SKM-1 treated with dmso at 0.1 percent for 144 hours (cell line): ENCODE measurements around the gene MRPL12.

Experiments
- DNase-seq: peaks from one replicate; lab custom pipeline; 2025; ENCODE audit not compliant: unreplicated experiment; lab: John Stamatoyannopoulos, UW

Gene MRPL12

DNA sequence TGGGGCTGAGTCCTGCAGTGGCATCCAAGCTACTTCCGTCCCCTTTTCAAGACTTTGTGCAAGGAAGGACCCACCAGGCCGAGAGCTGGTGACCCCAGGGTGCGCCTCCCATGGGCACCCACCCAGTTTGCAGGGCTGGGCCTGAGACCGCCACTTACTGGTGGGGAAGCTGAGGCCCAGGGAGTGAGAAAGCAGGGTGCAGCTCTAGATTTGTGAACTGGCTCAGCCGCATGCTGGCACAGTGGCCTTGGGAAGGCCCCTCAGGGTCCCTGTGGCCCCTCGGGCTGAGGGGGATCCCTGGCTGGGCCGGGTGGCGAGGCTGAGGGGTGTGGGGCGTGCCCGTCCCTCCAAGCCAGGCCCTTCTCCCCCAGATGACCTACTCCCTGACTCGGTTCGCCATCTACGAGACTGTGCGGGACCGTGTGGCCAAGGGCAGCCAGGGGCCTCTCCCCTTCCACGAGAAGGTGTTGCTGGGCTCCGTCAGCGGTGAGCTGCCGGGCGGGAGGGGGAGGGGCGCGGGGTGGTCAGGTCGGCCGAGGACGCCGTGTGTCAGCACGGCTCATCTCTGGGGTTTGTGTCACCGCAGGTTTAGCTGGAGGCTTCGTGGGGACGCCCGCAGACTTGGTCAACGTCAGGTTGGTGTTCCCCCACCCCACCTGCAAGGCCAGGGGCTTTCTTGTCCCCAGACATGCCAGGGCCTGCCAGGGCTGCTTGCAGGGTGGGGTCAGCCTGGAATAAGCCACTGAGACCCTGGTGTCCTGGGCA is 12.1 kb downstream of the MRPL12 start:
- no peak for DNase-seq

DNA sequence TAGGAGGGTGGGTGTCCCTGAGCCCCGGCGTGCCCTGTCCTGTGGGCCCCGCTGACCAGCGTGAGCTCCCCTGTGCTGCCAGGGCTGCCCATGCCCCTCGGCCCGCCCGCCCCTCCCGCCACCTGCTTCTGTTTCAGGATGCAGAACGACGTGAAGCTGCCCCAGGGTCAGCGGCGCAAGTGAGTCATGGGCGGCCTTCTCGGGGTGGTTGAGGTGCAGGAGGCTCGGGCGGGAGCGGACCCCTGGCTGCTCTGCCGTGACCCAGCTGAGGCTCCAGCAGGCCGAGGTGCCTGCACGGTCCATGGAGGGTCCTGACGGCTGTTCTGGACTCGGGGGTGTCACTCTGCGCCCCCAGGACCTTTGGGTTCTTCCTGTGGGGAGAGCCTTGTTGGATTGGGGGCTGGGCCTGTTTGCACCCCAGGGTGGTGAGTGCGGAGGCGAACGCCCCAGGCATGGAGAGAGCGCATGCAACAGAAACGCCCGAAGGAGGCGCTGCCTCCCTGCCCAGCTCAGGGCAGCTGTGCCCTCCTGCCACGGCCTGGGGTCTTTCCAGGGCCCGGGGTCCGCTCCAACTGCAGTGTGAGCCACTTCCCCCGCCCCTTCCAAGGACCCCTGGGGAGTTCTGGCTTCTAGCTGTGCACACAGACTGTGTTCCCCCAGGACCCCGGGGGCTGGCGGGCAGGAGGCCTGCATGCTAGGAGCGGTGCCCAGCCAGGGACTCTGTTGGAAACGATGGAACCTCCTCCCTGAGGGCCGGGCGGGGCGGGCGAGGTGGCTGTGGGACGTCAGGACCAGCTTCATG is 12.9 kb downstream of the MRPL12 start:
- DNase-seq: no peak

DNA sequence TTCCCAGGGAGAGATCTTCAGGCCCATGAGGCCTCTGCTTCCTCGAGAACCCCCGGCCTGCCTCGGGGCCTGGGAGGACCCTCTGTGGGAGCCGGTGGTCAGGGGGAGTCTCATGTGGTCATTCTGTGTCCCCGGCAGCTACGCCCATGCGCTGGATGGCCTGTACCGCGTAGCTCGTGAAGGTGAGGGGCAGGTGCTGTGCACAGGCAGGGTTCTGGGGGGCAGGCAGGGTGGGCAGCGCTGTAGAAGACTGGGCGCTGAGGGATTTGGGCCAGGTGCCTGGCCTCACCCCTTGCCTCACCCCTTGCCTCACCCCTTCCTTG is 13.5 kb downstream of the MRPL12 start:
- no peak for DNase-seq

DNA sequence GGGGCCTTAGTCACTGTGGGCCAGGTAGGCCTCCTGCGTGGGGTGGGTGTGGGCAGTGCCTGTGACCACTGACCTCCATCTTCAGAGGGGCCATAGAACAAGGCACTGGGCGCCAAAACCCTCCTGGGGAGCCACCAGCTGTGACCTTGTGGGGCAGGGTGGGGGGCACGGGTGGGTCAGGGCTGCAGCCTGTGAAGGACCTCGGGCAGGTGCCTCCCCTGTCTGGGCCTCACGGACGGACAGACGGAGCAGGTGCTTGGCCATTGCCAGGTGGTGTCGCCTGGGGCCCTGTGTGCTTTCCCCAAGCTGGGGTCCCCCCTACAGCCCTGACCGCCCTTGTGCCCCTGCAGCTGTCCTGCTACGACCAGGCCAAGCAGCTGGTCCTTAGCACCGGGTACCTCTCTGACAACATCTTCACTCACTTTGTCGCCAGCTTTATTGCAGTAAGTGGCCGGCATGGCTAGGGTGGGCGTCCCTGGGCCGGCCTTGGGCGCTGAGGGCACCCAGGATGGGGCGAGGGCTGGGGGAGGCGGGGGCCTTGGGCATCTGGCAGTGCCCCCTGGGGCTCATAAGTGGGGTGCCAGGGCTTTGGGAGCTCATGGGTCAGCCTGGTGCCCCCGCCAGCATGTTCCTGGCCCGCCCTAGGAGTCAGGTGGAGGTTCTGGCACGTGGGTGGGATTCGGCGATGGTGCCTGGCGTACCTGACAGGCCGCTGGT is 14.0 kb downstream of the MRPL12 start:
- no peak for DNase-seq

DNA sequence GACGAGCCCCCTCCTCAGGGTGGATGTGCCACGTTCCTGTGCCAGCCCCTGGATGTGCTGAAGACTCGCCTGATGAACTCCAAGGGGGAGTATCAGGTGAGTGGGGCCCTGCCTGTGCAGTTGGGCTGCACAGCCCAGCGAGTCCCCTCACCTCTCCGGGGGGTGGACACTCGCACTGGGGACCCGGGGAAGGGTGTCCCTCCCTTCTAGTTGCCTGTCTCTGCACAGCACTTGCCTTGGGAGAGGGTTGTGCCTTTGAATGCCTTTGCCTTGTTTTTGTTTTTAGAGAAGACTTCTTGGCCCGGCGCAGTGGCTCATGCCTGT is 14.6 kb downstream of the MRPL12 start:
- DNase-seq: no peak

DNA sequence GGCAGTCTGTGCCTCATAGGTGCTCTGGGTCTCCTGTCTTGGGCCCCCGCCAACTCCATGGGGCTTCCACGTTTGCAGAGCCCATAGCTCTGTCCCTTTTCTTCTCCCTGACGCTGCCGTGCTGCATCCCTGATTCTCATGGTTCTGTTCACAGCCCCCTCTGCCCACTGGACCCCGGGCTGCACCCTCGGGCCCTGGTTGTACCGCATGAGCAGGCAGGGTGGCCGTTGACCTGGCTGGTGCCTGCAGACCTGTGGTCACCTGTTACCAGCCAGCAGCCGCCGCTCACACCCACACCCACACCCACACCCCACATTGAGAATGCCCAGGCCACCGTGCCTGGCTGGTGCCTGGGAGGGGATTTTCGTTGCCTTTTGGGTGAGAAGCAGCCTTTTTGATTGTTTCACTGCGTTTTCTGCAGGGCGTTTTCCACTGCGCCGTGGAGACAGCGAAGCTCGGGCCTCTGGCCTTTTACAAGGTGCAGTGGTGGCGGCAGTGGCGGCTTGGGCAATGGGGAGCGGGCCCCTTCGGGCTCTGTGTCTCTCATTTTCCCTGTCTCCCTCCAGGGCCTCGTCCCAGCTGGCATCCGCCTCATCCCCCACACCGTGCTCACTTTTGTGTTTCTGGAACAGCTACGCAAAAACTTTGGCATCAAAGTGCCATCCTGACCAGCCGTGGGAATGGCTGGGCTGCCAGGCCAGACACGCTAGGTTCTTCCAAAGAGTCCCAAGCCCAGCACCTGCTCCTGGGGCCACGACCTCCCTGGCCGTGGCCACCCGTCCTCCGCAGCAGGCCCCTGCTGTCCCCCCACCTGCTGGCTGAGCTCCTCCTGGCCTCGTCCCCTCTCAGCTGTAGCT is 16.5 kb downstream of the MRPL12 start:
- no peak for DNase-seq

DNA sequence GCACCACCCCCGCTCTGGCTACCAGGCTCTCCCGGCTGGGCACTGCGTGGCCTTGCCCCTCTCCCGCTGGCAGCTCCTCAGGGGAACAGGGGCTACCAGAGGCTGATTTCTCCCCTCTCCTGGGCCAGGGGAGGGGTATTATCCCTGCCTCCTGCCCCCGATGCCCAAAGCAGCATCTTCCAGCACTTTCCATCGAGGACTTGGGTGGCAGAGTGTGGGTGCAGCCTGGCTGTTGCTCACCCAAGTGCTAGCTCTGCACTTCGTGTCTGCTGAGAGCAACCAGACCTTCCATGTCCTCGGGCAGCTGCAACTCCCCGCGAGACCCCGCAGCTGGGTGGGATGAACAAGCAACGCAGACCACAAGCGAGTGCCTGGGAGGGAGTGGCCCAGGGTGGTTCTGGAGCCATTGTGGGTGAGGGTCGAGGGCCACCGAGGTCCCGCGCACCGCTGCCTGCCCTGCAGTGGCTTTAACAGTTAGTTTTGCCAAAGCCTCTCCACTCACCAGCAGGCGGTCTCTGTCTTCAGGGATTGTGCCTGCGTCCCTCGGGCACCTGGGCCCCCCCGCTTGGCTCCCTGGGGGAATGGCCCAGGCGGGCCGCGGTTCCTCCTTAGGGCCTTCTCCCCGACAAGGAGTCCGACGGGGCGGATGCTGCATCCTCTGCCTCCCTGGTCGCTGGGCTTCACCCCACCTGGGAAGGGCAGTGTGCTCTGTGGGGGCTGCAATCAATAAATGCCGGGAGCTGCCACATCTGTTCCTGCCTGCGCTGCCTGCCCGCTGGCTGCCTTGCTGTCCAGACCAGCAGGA is 17.3 kb downstream of the MRPL12 start:
- DNase-seq: no peak

DNA sequence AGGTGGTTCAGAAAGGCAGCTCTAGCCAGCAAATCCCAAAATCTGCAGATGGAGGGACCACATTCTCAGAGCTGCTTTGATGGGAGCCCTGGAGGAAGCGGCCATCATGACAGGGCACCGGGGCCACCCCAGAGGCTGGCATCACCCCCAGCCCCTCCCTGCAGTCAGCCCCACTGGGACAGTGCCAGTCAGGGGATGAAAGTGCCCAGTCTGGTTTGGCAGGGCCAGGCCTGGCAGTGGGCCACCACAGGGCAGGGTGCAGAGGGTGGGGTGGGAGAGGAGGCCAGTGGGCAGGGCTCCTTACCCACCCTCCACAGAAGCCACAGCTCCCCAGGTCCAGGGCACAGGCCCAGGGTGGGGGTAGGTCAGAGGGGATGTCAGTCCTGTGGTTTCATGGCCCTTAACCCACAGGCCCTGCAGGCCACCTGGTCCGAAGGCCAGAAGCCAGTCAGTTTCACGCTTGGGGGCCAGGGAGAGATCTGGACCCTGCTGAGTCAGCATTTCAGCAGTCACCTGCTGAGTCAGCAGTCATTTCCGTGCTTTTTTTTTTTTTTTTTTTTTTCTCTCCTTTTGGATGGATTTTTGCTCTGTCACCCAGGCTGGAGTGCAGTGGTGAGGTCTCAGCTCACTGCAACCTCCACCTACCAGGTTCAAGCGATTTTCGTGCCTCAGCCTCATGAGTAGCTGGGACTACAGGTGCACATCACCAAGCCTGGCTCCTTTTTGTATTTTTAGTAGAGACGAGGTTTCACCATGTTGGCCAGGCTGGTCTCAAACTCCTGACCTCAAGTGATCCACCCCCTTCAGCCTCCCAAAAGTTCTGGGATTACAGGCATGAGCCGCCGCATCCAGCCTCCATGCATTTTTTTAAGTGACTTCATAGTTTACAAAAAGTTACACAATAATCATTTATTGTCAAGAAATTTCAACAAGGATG is 19.3 kb downstream of the MRPL12 start:
- no peak for DNase-seq

DNA sequence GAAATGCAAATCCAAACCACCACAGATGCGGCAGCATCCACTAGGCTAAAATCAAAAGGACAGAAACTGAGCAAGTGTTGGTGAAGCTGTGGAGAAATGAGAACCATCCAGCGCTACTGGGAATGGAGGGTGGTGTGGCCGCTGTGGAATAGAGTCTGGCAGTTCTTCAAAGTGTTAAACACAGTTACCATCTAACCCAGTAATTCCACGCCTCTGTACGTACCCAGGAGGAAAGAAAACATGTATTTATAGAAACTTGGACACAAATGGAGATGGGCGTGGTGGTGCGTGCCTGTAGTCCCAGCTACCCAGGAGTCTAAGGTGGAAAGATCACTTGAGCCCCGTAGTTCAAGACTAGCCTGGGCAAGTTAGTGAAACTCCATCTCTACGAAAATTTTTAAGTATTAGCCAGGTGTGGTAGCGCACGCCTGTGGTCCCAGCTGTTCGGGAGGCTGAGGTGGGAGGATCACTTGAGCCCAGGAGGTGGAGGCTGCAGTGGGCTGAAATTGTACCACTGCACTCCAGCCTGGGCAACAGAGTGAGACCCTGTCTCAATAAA is 20.6 kb downstream of the MRPL12 start:
- DNase-seq: no peak

DNA sequence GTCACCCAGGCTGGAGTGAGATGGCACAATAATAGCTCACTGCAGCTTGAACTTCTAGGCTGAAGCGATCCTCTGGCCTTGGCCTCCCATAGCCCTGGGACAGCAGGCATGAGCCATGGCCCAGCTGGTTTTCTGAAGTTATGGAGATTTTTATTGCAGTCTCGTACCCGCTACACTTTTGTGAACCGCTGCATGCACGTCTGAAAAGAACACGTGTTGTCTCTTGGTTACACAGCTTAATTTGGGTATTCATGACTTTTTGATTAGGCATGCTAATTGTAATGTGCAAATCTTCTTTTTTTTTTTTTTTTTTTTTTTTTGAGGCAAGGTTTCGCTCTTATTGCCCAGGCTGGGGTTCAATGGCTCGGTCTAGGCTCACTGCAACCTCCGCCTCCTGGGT is 22.3 kb downstream of the MRPL12 start:
- no peak for DNase-seq

DNA sequence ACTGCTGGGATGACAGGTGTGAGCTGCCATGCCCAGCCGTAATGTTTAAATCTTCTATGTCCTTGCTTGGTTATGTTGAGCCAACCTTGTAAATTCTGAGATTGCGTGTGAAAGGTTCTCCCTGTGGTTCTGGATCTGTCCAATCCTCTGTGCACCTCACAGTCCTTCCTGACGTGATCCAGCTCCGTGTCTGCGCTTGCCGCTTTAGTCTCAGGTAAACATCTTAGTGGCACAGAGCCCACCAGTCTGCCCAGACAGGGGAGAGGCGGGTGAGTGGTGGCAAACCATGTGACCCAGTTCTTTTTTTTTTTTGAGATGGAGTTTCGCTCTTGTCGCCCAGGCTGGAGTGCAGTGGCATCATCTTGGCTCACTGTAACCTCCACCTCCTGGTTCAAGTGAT is 22.8 kb downstream of the MRPL12 start:
- no peak for DNase-seq

DNA sequence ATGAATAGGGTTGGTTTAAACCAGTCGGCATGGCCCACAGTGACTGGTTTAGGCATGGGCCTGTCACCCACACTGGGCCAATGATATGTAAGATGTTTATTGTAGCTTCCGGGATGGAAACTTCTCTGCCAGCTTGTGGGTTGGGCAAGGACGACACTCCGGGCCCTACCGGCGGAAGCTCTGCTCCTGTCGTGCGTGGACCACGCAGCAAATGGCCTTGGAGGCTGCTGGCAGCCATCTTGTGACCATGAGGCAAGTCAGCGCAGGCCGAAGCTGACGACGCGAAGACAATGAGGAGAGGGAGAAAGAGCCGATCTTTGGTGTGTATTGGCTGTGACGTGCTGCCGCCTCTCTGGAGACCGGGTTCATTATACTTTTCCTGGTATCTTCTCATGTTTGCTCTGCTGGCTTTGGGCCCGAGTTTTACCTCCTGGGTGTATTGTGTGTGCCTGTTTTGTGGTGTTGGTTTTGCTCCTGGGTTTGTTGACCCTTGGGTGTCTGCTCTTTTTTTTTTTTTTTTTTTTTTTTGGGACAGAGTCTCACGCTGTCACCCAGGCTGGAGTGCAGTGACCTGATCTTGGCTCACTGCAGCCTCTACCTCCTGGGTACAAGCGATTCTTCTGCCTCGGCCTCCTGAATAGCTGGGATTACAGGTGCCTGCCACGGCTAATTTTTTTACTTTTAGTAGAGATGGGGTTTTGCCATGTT is 24.3 kb downstream of the MRPL12 start:
- no peak for DNase-seq

DNA sequence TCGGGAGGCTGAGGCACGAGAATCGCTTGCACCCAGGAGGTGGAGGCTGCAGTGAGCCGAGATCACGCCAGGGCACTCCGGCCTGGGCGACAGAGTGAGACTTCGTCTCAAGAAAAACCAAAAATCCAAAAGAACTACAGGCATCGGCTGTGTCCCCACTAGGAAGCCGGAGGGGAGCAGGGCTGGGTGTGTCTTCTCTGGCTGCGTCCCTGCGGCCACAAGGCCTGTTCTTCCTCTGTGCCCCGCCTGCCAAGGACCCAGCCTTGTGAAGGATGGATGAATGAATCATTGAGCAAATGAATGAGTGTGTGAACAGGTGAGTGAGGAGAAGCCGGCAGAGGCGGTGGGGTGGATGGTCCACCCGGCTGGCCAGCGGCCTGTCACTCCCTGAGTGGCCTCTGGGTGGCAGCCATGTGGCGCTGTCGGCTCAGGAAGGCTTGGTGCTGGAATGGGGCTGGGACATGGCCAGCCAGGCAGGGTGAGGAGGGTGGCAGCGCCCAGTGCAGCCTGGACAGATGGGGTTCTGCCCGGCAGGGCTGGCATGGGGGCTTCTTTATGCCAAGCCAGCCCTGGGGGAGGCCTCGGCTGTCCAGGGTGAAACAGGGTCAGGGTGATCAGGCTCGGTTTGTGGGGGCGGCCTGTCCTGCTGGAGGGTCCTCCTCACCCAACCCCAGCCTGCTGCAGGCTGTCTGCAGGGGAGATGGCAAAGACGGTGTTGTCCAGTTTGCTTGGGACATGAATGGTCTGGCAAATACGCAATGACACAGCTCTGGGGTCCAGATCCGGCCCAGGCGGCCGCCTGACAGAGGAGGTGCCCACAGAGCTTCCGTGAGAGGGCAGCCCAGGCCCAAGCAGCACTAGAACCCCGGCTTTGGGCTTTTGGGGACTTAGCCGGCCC is 30.6 kb downstream of the MRPL12 start:
- peak; percentile 61 for DNase-seq

DNA sequence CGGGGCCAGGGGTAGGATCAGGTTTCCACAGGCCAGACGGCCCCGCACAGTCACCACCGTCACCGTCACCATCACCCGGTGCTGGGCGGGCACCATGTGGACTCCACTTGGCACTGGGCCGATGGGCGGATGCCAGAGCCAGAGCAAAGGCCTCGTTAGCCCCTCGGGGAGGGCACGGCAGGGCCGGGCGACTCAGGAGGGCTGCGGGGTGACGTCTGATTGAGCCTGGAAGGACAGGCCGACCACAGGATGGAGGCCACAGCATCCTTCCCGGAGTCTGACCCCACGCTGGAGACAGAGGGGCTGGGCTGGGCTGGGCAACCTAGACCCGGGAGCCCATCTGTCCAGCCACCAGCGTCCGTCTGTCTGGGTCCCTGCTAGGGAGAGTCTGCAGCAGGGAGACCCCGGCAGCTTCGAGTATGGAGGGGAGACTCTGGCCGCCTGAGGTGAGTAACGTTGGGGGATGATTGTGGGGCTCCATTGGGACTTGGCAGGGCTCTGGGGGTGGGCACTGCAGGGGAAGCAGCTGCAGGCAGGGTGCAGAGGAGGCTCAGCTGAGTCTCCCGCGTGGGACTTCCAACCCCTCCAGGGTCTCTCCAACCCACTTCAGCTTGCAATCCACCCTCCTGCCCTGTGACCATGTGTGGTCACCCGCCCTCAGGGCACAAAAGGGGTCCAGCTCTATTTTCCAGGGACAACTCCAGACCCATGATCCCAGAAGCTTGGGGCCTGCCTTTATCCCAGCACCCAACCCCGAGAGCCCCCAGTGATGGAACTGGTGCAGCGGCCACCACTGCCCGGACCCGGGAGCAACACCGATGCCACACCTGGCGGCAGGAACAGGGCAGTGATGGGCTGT is 31.5 kb downstream of the MRPL12 start:
- no peak for DNase-seq

DNA sequence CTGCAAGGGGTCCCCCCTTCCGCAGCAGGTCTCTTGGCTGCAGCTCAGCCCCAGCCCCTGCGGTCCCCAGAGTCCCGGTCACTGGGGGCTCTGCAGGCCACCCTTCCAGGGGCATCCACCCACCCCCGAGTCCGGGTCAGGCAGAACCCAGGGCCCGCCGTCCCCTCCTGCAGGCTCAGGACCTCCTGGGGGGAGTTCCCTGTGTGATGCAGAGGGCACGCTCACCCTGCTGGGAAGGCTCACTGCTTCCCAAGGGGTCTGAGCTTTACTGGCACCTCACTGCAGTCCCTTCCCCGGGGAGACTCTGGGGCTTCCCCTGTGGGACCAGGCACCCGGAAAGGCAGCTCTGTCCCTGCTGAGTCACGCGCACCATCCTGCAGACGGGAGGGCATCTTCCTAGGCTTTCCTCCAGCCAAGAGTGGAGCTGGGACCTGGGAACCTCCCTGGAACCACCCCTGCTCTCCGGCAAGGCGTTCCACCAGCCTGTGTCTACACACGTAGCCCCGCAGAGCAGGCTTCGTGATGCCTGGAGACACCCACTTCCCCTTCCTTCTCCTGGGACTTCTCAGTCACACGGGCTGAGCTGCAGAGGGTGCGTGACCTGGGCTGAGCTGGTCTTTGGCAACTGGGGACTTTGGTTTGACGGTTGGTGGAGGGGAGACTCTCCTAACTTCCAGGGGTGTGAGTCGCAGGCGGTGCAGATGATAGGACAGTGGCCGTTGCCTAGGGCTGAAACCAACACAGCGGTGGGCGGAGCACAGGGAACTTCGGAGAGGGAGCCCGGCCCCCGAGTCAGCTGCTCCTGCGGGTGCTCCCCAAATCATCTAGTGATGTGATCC is 32.3 kb downstream of the MRPL12 start:
- DNase-seq: peak; percentile 98
